ENCODE measurements around the gene HECW1.

The HECW1 gene

GRCh38 chr7:43417455-43417854, 305.0 kb downstream of the HECW1 start:
- DNase-seq (ENCODE audit: low read depth): no peak
- H3K4me3 ChIP-seq (replicated peaks; ENCODE audit: low read depth, low read length): no peak overlapping the region
- TF ChIP-seq, protein P1, sequence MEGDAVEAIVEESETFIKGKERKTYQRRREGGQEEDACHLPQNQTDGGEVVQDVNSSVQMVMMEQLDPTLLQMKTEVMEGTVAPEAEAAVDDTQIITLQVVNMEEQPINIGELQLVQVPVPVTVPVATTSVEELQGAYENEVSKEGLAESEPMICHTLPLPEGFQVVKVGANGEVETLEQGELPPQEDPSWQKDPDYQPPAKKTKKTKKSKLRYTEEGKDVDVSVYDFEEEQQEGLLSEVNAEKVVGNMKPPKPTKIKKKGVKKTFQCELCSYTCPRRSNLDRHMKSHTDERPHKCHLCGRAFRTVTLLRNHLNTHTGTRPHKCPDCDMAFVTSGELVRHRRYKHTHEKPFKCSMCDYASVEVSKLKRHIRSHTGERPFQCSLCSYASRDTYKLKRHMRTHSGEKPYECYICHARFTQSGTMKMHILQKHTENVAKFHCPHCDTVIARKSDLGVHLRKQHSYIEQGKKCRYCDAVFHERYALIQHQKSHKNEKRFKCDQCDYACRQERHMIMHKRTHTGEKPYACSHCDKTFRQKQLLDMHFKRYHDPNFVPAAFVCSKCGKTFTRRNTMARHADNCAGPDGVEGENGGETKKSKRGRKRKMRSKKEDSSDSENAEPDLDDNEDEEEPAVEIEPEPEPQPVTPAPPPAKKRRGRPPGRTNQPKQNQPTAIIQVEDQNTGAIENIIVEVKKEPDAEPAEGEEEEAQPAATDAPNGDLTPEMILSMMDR (IDR thresholded peaks at IDR 0.05; ENCODE audit: low read length, missing control alignments): no peak

- TF ChIP-seq, protein P1 (IDR thresholded peaks at IDR 0.05; ENCODE audit: low read length, missing control alignments): no peak
- DNase-seq (ENCODE audit: low read depth): peak; percentile 2
- no peak overlapping the region for H3K4me3 ChIP-seq (replicated peaks; ENCODE audit: low read depth, low read length)
These were observed 318.0 kb downstream of the HECW1 start for GRCh38 chr7:43430411-43430810.

GRCh38 chr7:43431020-43431595, 318.7 kb downstream of the HECW1 start:
- DNase-seq (ENCODE audit: low read depth): peak; percentile 10
- TF ChIP-seq, protein P1 (IDR thresholded peaks at IDR 0.05; ENCODE audit: low read length, missing control alignments): no peak
- no peak overlapping the region for H3K4me3 ChIP-seq (replicated peaks; ENCODE audit: low read depth, low read length)

GRCh38 chr7:43433639-43434038, 321.2 kb downstream of the HECW1 start:
- no peak overlapping the region for H3K4me3 ChIP-seq (replicated peaks; ENCODE audit: low read depth, low read length)
- DNase-seq (ENCODE audit: low read depth): no peak
- TF ChIP-seq, protein P1 (IDR thresholded peaks at IDR 0.05; ENCODE audit: low read length, missing control alignments): no peak

- DNase-seq (ENCODE audit: low read depth): no peak
- TF ChIP-seq, protein P1 (IDR thresholded peaks at IDR 0.05; ENCODE audit: low read length, missing control alignments): no peak
- no peak overlapping the region for H3K4me3 ChIP-seq (replicated peaks; ENCODE audit: low read depth, low read length)
These were observed 324.6 kb downstream of the HECW1 start for GRCh38 chr7:43437001-43437400.

- no peak for DNase-seq (ENCODE audit: low read depth)
- TF ChIP-seq, protein P1 (IDR thresholded peaks at IDR 0.05; ENCODE audit: low read length, missing control alignments): no peak
These were observed 326.5 kb downstream of the HECW1 start for GRCh38 chr7:43438897-43439479.

More at GRCh38 chr7:43438897-43439479, 326.5 kb downstream of the HECW1 start:
- H3K4me3 ChIP-seq (replicated peaks; ENCODE audit: low read depth, low read length): no peak overlapping the region
